ENCODE data around the gene ARHGEF2.

- TF ChIP-seq, protein P1, sequence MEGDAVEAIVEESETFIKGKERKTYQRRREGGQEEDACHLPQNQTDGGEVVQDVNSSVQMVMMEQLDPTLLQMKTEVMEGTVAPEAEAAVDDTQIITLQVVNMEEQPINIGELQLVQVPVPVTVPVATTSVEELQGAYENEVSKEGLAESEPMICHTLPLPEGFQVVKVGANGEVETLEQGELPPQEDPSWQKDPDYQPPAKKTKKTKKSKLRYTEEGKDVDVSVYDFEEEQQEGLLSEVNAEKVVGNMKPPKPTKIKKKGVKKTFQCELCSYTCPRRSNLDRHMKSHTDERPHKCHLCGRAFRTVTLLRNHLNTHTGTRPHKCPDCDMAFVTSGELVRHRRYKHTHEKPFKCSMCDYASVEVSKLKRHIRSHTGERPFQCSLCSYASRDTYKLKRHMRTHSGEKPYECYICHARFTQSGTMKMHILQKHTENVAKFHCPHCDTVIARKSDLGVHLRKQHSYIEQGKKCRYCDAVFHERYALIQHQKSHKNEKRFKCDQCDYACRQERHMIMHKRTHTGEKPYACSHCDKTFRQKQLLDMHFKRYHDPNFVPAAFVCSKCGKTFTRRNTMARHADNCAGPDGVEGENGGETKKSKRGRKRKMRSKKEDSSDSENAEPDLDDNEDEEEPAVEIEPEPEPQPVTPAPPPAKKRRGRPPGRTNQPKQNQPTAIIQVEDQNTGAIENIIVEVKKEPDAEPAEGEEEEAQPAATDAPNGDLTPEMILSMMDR (IDR thresholded peaks at IDR 0.05 in 2 of 3, conservative IDR thresholded peaks at IDR 0.05 in 1 of 3; ENCODE audit: control insufficient read depth in 2 of 3, extremely low read depth in 1 of 3, insufficient read depth in 1 of 3, low read depth in 3 of 3, low read length in 3 of 3) = no peak
- TF ChIP-seq RELB (IDR thresholded peaks at IDR 0.05; ENCODE audit: low read depth) (no peak), POLR2A (IDR thresholded peaks at IDR 0.05; ENCODE audit: low read depth, low read length) (no peak), TARDBP (IDR thresholded peaks at IDR 0.05; ENCODE audit: borderline replicate concordance) (no peak), CREB1 (IDR thresholded peaks at IDR 0.05; ENCODE audit: low read depth) (no peak), ZNF274 (IDR thresholded peaks at IDR 0.05; ENCODE audit: insufficient read depth, insufficient read length) (no peak), BHLHE40 (IDR thresholded peaks at IDR 0.05; ENCODE audit: borderline replicate concordance in 1 of 2, low read depth in 2 of 2, low read length in 1 of 2) (no peak), BCL11A (IDR thresholded peaks at IDR 0.05; ENCODE audit: low read depth, low read length) (no peak), CBX3 (IDR thresholded peaks at IDR 0.05; ENCODE audit: borderline replicate concordance, low read depth) (no peak), NFYB (IDR thresholded peaks at IDR 0.05; ENCODE audit: insufficient read depth, low read depth, low read length) (no peak)
Observed at GRCh38 chr1:155897746-155898145, 80.6 kb downstream of the ARHGEF2 start.

Data from GM12878 (cell line).